ENCODE measurements around the gene GBA3.

The GBA3 gene

DNA sequence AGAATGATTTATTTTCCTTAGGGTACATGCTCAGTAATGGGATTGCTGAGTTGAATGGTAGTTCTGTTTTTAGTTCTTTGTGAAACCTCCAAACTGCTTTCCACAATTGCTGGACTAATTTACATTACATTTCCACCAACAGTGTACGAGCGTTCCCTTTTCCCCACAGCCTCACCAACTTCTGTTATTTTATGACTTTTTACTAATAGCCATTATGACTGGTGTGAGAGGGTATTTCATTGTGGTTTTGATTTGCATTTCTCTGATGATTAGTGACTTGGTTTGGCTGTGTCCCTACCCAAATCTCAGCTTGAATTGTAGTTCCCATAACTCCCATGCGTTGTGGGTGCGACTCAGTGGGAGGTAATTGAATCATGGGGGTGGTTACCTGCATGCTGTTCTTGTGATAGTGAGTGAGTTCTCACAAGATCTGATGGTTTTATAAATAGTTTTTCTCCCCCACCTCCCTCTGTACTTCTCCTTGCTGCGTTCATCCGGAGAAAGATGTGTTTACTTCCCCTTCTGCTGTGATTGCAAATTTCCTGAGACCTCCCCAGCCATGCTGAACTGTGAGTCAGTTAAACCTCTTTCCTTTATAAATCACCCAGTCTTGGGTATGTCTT, 95.1 kb downstream of the GBA3 start:
- no peak for FAIRE-seq

DNA sequence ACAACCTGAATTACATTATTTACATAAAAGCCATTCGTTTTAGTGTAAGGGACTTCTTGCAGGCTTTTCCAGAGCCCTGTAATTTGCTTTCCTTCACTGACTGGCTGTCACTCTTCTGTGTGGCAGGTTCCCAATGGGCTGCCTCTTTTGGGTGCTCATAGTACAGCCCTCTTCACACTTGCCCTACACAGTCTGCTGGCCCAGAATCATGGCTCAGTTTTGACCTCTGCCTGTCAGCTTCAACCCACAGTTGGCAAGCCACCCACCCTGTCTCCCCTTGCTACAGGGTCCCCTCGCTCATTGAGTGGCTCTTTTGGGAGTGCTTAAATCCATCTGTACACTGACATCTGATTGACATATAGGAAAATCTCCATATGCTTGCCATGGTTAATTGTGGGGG, 97.9 kb downstream of the GBA3 start:
- no peak for FAIRE-seq

DNA sequence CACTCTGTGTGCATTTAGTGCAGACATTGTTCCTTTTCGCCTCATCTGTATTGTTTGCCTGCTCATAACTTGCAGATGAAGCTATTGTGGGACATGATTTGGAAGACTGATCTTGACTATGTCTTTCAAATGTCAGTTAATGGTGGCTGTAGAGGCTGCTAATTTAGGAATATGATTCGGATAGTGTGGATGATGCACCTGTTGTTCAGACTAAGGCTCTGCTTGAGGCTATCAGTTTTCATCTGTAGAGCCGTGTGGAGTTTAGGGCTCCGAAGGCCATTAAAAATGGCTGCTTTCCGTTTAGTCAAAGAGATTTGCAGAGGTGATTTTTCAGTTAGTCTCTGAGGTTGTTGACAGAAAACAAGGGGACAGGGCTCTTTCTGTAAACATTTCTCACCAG, 102.0 kb downstream of the GBA3 start:
- FAIRE-seq: no peak

- no peak for FAIRE-seq
Measured at GRCh38 chr4:22801391-22801790, 108.7 kb downstream of the GBA3 start.

- no peak for FAIRE-seq
Measured at GRCh38 chr4:22802876-22803275, 110.1 kb downstream of the GBA3 start.

GRCh38 chr4:22803512-22803911, 110.8 kb downstream of the GBA3 start:
- no peak for FAIRE-seq

GRCh38 chr4:22814906-22815305, 122.2 kb downstream of the GBA3 start:
- FAIRE-seq: no peak

GRCh38 chr4:22824091-22824490, 131.4 kb downstream of the GBA3 start:
- FAIRE-seq: no peak

- FAIRE-seq: no peak
Measured at GRCh38 chr4:22842360-22843018, 149.8 kb downstream of the GBA3 start.

DNA sequence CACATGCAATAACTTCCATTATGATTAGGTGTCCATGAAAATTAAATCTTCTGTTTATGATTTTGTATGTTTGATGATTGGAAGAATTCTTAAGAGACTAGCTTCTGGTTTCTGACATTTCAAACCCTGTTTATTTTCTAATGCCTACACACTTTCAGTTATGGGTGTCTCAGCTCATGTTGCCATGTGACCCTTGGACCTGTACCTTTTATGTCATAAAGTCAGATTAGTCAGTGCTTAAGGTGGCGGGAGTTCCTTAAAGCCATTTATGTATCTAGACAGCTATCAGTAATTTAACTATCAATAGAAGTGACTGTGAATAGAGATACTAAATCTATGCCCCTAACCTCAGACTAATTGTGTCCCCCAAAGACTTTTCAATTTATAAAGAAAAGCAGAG, 155.6 kb downstream of the GBA3 start:
- FAIRE-seq: no peak

DNA sequence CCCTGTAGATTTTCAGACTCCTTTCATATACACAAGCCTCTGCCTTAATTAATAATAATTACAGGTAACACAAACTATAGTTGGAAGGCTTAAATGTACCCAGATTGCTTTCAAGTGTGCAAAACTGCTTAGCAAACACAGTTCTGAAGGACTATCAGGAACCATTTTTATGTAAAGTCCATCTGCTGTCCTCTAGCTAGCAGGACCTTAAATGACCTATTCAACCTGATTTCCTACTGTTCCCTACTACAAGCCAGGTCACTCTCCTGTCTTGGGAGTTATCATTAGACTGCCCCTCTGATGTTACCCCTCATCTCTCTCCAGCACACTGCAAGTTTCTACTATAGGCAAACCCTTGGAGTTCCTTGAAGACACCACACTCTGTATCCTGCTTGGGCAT, 157.3 kb downstream of the GBA3 start:
- no peak for FAIRE-seq

DNA sequence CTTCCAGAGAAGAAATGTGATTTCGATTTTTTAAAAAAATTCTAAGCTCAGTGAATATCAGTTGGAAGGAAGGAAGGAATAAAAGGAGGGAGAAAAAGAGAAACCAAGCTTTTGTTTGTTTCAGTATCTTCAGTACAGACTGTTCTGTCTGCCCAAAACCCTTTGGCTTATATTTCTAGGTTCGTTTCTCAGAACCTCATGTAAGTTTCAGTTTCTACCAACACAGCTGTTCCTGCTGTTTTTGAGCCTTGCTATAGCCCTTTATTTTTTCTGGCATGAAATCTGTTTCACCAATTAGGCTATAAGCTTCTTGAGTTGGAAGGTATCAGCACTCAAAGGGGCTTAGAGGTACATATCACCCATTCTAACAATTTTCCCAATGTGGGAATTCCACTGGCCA, 157.9 kb downstream of the GBA3 start:
- no peak for FAIRE-seq

DNA sequence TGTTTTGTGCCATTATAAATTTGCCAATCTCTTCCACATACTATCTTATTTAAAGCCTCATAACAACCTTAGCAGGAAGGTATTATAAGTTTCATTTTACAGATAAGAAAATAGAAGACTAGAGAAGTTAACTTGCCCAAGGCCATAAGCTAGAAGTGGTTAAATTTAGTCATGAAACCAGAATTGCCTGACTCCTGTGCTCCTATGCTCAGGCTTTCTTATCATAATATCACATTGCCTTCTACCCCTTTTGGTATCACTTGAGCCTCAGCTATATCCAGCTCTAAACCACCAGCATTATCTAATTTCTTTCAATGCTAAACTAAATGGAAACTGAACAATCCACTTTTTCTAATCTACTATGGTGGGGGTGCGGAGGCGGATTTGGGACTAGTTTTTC, 164.7 kb downstream of the GBA3 start:
- FAIRE-seq: no peak

GRCh38 chr4:22859318-22859717, 166.6 kb downstream of the GBA3 start:
- FAIRE-seq: no peak
